Fibroblast of pulmonary artery (primary cell): ENCODE results near the gene OLFML3.

ENCODE experiments used
- DNase-seq: peaks from one replicate; pipeline ENCODE4 v3.0.0-alpha.2; 2010; ENCODE audit warnings: low read depth
- H3K4me3 ChIP-seq: replicated peaks from 2 replicates; pipeline ENCODE4 v1.5.1; 2011; ENCODE audit warnings: low read depth, mild to moderate bottlenecking, control low read depth, low read length, moderate library complexity
- TF ChIP-seq, protein P1 (sequence below): IDR thresholded peaks from 2 replicates; pipeline ENCODE4 v1.5.1; 2011; ENCODE audit warnings: mild to moderate bottlenecking, control low read depth, low read length, inconsistent platforms; ENCODE audit errors: missing control alignments

Gene OLFML3

DNA sequence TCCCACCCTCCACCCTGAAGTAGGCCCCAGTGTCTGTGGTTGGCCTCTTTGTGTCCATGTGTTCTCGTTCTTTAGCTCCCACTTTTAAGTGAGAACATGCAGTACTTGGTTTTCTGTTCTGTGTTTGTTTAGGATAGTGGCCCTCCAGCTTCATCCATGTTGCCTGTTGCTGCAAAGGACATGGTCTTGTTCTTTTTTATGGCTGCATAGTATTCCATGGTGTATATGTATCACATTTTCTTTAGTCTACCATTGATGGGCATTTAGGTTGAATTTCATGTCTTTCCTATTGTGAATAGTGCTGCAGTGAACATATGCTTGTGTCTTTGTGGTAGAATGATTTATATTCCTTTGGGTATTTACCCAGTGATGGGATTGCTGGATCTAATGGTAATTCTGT lies 44.1 kb upstream of the OLFML3 start:
- TF ChIP-seq, protein P1, sequence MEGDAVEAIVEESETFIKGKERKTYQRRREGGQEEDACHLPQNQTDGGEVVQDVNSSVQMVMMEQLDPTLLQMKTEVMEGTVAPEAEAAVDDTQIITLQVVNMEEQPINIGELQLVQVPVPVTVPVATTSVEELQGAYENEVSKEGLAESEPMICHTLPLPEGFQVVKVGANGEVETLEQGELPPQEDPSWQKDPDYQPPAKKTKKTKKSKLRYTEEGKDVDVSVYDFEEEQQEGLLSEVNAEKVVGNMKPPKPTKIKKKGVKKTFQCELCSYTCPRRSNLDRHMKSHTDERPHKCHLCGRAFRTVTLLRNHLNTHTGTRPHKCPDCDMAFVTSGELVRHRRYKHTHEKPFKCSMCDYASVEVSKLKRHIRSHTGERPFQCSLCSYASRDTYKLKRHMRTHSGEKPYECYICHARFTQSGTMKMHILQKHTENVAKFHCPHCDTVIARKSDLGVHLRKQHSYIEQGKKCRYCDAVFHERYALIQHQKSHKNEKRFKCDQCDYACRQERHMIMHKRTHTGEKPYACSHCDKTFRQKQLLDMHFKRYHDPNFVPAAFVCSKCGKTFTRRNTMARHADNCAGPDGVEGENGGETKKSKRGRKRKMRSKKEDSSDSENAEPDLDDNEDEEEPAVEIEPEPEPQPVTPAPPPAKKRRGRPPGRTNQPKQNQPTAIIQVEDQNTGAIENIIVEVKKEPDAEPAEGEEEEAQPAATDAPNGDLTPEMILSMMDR = no peak
- H3K4me3 ChIP-seq = no peak overlapping the region
- no peak for DNase-seq

DNA sequence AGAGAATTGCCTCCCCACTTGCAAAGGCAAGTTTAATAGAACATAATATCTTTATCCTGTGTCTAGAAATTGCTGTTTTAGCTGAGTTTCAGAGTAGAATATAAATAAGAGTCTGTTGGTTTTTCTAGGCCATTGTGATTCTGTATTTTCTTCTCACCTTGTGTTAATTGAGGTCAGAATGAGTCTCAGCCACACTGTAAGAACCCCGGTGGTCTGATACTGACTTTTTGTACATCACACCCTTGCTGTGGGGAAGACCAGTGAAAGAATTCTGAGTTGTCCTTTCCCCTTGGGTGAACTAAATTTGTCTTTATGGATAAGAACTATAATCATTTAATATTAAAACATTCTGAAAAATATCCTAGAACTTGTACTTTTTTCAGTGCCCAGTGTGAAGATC lies 43.3 kb upstream of the OLFML3 start:
- no peak overlapping the region for H3K4me3 ChIP-seq
- no peak for DNase-seq
- TF ChIP-seq, protein P1 = no peak

DNA sequence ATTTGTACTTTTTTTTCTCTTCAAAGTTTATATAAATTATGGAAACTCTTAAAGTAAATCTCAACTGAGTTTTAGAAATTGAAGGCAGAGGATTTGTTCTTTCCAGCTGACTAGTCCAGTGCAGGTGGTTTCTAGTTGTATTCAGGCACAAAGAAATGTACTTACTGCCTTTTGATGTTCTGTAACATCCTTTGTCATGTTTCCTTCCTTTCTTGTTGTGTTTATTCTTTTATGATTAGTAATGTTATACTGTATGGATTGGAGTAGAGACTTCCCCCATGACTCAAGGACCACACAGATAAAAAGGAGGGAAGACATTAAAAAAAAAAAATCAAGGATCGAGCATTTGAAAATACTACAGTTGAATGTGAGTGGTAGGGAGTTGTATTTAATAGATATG lies 42.1 kb upstream of the OLFML3 start:
- TF ChIP-seq, protein P1 = no peak
- DNase-seq = no peak

DNA sequence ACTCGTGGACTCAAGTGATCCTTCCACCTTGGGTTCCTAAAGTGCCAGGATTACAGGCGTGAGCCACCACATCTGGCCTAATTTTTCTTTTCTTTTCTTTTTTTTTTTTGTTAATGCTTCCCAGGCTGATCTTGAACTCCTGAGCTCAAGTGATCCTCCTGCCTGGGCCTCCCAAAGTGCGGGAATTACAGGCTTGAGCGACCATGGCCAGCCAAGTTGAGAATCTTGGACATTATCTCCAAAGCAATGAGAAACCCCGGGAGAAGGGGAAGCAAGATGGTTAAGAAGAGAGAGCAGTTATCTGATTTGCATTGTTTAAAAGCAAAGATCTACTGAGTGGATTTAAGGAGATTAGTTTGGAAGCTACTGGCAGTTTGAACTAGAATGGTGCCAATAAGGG lies 41.1 kb upstream of the OLFML3 start:
- DNase-seq = no peak
- TF ChIP-seq, protein P1 = no peak
- no peak overlapping the region for H3K4me3 ChIP-seq

More for the DNA sequence above, 42.1 kb upstream of the OLFML3 start:
- H3K4me3 ChIP-seq = no peak overlapping the region

DNA sequence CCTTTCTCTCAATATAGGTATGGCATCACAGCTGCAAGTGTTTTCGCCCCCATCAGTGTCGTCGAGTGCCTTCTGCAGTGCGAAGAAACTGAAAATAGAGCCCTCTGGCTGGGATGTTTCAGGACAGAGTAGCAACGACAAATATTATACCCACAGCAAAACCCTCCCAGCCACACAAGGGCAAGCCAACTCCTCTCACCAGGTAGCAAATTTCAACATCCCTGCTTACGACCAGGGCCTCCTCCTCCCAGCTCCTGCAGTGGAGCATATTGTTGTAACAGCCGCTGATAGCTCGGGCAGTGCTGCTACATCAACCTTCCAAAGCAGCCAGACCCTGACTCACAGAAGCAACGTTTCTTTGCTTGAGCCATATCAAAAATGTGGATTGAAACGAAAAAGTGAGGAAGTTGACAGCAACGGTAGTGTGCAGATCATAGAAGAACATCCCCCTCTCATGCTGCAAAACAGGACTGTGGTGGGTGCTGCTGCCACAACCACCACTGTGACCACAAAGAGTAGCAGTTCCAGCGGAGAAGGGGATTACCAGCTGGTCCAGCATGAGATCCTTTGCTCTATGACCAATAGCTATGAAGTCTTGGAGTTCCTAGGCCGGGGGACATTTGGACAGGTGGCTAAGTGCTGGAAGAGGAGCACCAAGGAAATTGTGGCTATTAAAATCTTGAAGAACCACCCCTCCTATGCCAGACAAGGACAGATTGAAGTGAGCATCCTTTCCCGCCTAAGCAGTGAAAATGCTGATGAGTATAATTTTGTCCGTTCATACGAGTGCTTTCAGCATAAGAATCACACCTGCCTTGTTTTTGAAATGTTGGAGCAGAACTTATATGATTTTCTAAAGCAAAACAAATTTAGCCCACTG lies 38.7 kb upstream of the OLFML3 start:
- TF ChIP-seq, protein P1 = no peak
- DNase-seq = no peak
- H3K4me3 ChIP-seq = no peak overlapping the region

DNA sequence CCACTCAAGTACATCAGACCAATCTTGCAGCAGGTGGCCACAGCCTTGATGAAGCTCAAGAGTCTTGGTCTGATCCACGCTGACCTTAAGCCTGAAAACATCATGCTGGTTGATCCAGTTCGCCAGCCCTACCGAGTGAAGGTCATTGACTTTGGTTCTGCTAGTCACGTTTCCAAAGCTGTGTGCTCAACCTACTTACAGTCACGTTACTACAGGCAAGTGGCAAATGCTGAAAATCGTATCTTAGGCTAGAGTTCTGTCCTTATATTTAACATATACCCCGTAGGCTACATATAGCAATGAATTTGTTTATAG lies 38.1 kb upstream of the OLFML3 start:
- DNase-seq = no peak
- no peak overlapping the region for H3K4me3 ChIP-seq

More for the DNA sequence above, 38.1 kb upstream of the OLFML3 start:
- TF ChIP-seq, protein P1 = no peak
